Activated CD4-positive, alpha-beta T cell treated with anti-CD3 and anti-CD28 coated beads, Interleukin-2, Interleukin-4, amounts not matched to agents 100 ng/mL and 50 ng/mL, durations not matched to agents 16 hours and 8 hours (primary cell): ENCODE results near the gene SUGCT.

Experiments
- DNase-seq: peaks from one replicate; pipeline ENCODE4 v3.0.0-alpha.2; 2020; ENCODE audit warnings: low spot score

SUGCT gene

GRCh38 chr7:40474790-40475680, 340.2 kb downstream of the SUGCT start:
- DNase-seq = peak; percentile 35

GRCh38 chr7:40475681-40475982, 340.8 kb downstream of the SUGCT start:
- DNase-seq = no peak

GRCh38 chr7:40477094-40477493, 342.3 kb downstream of the SUGCT start:
- no peak for DNase-seq

GRCh38 chr7:40482845-40483244, 348.0 kb downstream of the SUGCT start:
- no peak for DNase-seq

- no peak for DNase-seq
Measured at GRCh38 chr7:40483630-40484029, 348.8 kb downstream of the SUGCT start.

GRCh38 chr7:40489844-40490602, 355.2 kb downstream of the SUGCT start:
- no peak for DNase-seq

GRCh38 chr7:40490603-40490924, 355.8 kb downstream of the SUGCT start:
- no peak for DNase-seq

GRCh38 chr7:40492946-40493345, 358.1 kb downstream of the SUGCT start:
- DNase-seq = no peak

- no peak for DNase-seq
Measured at GRCh38 chr7:40493609-40494051, 358.8 kb downstream of the SUGCT start.

GRCh38 chr7:40498924-40499510, 364.2 kb downstream of the SUGCT start:
- no peak for DNase-seq

GRCh38 chr7:40499718-40500117, 364.9 kb downstream of the SUGCT start:
- DNase-seq = no peak

GRCh38 chr7:40500219-40500618, 365.4 kb downstream of the SUGCT start:
- DNase-seq = no peak

GRCh38 chr7:40502359-40502758, 367.6 kb downstream of the SUGCT start:
- no peak for DNase-seq

GRCh38 chr7:40506158-40506557, 371.4 kb downstream of the SUGCT start:
- DNase-seq = no peak

GRCh38 chr7:40507166-40507565, 372.4 kb downstream of the SUGCT start:
- DNase-seq = peak; percentile 4

GRCh38 chr7:40509287-40509996, 374.6 kb downstream of the SUGCT start:
- no peak for DNase-seq

- no peak for DNase-seq
Measured at GRCh38 chr7:40516376-40516775, 381.6 kb downstream of the SUGCT start.

GRCh38 chr7:40519009-40519408, 384.2 kb downstream of the SUGCT start:
- no peak for DNase-seq

GRCh38 chr7:40520986-40521738, 386.4 kb downstream of the SUGCT start:
- DNase-seq = no peak

GRCh38 chr7:40525764-40526163, 391.0 kb downstream of the SUGCT start:
- no peak for DNase-seq

GRCh38 chr7:40526951-40527715, 392.3 kb downstream of the SUGCT start:
- DNase-seq = no peak
